ENCODE measurements around the gene CENPT.
A peak's percentile ranks its signal among the peaks of the same experiment; 100 is the strongest.

Gene CENPT

DNA sequence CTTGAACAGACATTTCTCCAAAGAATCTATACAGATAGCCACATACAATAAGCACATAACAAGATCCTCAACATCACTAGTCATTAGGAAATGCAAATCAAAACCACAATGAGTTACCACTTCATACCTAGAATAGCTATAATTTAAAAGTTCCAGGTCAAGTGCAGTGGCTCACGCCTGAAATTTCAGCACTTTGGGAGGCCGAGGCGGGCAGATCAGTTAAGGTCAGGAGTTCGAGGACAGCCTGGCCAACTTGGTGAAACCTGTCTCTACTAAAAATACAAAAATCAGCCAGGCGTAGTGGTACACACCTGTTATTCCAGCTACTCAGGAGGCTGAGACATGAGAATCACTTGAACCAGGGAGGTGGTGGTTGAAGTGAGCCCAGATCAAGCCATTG lies 61.0 kb downstream of the CENPT start:
- Histone ChIP-seq H3K36me3 (ENCODE audit: control insufficient read depth, insufficient read depth, low read length) (no peaks in the 10 kb centered on the region), H3K27me3 (replicated peaks; ENCODE audit: control insufficient read depth, insufficient read depth, low read length) (no peaks in the 10 kb centered on the region), H3K4me3 (replicated peaks; ENCODE audit: low read depth, low read length) (no peak overlapping the region)
- TF ChIP-seq, protein P1, sequence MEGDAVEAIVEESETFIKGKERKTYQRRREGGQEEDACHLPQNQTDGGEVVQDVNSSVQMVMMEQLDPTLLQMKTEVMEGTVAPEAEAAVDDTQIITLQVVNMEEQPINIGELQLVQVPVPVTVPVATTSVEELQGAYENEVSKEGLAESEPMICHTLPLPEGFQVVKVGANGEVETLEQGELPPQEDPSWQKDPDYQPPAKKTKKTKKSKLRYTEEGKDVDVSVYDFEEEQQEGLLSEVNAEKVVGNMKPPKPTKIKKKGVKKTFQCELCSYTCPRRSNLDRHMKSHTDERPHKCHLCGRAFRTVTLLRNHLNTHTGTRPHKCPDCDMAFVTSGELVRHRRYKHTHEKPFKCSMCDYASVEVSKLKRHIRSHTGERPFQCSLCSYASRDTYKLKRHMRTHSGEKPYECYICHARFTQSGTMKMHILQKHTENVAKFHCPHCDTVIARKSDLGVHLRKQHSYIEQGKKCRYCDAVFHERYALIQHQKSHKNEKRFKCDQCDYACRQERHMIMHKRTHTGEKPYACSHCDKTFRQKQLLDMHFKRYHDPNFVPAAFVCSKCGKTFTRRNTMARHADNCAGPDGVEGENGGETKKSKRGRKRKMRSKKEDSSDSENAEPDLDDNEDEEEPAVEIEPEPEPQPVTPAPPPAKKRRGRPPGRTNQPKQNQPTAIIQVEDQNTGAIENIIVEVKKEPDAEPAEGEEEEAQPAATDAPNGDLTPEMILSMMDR (IDR thresholded peaks at IDR 0.05; ENCODE audit: insufficient read depth, low read length, poor library complexity, severe bottlenecking): no peak
- peak; percentile 35 for DNase-seq (ENCODE audit: extremely low read depth, insufficient read length)

DNA sequence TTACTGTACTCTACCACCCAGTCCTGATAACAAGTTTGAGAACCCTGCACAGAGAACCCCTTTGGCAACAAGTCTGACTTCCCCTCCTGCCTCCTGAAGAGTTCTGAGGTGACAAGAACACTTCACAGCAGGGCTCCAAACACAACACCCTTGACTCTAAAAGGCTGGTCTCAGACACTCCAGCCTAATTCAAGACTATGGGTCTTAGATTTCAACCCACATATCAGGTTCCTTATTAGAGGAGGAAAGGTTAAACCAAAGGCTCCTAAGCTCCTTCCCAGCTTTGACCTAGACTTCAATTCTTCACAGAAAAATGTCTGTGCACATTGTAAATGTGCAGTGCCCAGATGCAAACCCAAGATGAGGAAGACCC lies 64.2 kb downstream of the CENPT start:
- Histone ChIP-seq H3K36me3 (ENCODE audit: control insufficient read depth, insufficient read depth, low read length) (peaks cover 3% of the 10 kb centered on the region), H3K27me3 (replicated peaks; ENCODE audit: control insufficient read depth, insufficient read depth, low read length) (no peaks in the 10 kb centered on the region), H3K4me3 (replicated peaks; ENCODE audit: low read depth, low read length) (no peak overlapping the region)
- DNase-seq (ENCODE audit: extremely low read depth, insufficient read length): no peak
- TF ChIP-seq, protein P1 (IDR thresholded peaks at IDR 0.05; ENCODE audit: insufficient read depth, low read length, poor library complexity, severe bottlenecking): no peak

DNA sequence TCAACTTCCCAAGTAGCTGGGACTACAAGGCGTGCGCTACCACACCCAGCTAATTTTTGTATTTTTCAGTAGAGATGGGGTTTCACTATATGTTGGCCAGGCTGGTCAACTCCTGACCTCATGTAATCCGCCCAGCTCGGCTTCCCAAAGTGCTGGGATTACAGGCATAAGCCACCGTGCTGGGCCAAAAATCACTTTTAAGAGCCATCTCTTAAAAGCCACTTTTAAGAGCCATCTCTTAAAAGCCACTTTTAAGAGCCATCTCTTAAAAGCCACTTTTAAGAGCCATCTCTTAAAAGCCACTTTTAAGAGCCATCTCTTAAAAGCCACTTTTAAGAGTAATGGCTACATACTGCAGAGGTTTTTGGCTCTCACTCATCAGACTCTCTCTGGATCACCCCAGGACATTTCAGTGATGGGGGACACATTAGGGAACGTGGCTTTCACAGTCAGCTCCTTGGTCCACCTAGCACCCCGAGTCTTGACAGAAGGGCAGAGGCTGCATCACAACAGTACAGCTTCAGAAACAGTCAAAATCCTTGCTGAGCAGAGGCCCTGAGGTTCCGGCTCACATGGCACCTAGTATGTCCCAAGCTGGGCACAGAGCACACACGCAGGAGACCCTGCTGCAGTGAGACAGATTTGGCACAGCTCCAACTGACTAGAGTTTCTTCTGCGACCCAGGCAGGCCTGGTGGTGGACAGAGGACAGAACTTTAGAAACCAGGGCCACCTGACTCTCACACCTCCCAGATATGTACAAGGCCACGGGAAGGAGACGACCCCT lies 64.7 kb downstream of the CENPT start:
- Histone ChIP-seq H3K27me3 (replicated peaks; ENCODE audit: control insufficient read depth, insufficient read depth, low read length) (no peaks in the 10 kb centered on the region), H3K36me3 (ENCODE audit: control insufficient read depth, insufficient read depth, low read length) (peaks cover 3% of the 10 kb centered on the region), H3K4me3 (replicated peaks; ENCODE audit: low read depth, low read length) (no peak overlapping the region)
- TF ChIP-seq, protein P1 (IDR thresholded peaks at IDR 0.05; ENCODE audit: insufficient read depth, low read length, poor library complexity, severe bottlenecking): no peak
- DNase-seq (ENCODE audit: extremely low read depth, insufficient read length): no peak

DNA sequence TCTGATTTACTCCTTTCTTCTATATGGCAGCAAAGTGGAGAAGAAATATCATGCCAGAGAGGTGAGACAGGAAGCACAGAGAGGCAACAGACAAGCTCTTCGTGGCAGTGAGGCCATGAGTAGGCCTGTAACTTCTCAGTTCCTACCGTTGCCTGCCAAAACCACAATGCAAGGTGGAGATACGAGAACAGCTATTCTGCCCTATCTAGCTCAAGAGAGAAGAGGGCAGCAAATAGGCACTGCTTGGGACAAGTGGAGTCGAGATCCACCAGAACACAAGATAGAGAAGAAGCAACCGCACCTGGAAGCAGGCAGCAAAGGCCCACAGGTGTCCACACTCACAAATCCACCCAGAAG lies 66.0 kb downstream of the CENPT start:
- H3K27me3 ChIP-seq (replicated peaks; ENCODE audit: control insufficient read depth, insufficient read depth, low read length): no peaks in the 10 kb centered on the region
- no peak overlapping the region for H3K4me3 ChIP-seq (replicated peaks; ENCODE audit: low read depth, low read length)
- TF ChIP-seq, protein P1 (IDR thresholded peaks at IDR 0.05; ENCODE audit: insufficient read depth, low read length, poor library complexity, severe bottlenecking): no peak
- H3K36me3 ChIP-seq (ENCODE audit: control insufficient read depth, insufficient read depth, low read length): peaks cover 3% of the 10 kb centered on the region
- DNase-seq (ENCODE audit: extremely low read depth, insufficient read length): no peak

DNA sequence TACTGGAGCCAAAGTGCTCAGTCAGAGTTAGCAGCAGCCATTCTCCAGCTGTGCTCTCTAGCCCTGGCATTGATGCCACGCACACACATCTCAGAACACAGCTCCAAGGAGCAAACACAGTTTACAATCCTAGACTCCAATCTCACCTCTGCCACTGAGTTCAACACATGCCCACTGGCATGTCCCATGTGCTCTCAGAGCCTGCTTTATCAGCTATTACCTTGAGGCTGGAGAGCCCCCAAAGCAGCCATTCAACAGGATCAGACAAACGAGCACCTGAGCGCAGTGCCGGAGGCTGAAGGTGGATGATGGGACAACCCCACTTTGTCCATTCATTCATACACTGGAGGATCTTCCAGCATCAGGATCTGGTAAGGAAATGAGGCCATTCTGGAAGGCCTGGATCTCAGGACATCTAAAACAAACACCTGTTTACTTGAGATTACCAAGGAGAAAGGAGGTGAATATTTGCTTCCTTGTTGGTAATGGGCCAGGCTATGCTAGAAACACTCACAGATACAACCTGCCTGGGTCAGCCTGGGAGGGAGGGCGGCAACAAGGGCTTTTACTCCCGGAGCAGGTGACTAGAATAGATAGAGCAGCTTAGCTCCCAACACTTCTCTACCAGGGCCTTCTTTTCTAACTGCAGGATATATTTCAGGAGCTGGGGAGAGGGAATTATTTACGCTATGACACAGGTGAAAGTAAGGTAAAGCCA lies 66.5 kb downstream of the CENPT start:
- Histone ChIP-seq H3K27me3 (replicated peaks; ENCODE audit: control insufficient read depth, insufficient read depth, low read length) (no peaks in the 10 kb centered on the region), H3K36me3 (ENCODE audit: control insufficient read depth, insufficient read depth, low read length) (peaks cover 3% of the 10 kb centered on the region), H3K4me3 (replicated peaks; ENCODE audit: low read depth, low read length) (no peak overlapping the region)
- no peak for DNase-seq (ENCODE audit: extremely low read depth, insufficient read length)
- TF ChIP-seq, protein P1 (IDR thresholded peaks at IDR 0.05; ENCODE audit: insufficient read depth, low read length, poor library complexity, severe bottlenecking): no peak

Data from GM06990 (cell line).